ENCODE measurements around the gene ATP2A1. TPM values are rescaled to one million over a fixed set of nuclear protein-coding genes. Genes with fewer than 3 reads are reported as not detected.

The ATP2A1 gene
- total RNA-seq, 4 donors from 2014 or later = 1.6 TPM; not detected in 3

DNA sequence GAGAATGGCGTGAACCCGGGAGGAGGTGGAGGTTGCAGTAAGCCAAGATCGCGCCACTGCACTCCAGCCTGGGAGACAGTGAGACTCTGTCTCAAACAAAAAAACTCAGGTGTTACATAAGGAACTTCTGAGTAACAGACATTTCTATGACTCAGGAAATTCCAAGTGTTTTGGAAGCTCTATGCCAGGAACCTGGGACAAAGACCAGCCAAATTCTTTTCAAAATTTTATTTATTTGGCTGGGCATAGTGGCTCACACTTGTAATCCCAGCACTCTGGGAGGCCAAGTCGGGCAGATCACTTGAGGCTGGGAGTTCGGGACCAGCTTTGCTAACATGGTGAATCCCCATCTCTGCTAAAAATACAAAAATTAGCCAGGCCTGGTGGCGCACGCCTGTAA is 19.9 kb upstream of the ATP2A1 start:
- Histone ChIP-seq H3K36me3 (no peaks in the 10 kb centered on the region), H3K27me3 (no peaks in the 10 kb centered on the region), H3K4me1 (no peaks in the 10 kb centered on the region), H3K4me3 (no peak overlapping the region), H3K27ac (no peak overlapping the region), H3K9me3 (no peaks in the 10 kb centered on the region)
- intact Hi-C loops (cut with DNase I; ENCODE audit: low total_unique reads) = no loop called here
- DNase-seq = no peak
- TF ChIP-seq CTCF (IDR thresholded peaks at IDR 0.05) = no peak
- no peak for TF ChIP-seq POLR2A (IDR thresholded peaks at IDR 0.05)

DNA sequence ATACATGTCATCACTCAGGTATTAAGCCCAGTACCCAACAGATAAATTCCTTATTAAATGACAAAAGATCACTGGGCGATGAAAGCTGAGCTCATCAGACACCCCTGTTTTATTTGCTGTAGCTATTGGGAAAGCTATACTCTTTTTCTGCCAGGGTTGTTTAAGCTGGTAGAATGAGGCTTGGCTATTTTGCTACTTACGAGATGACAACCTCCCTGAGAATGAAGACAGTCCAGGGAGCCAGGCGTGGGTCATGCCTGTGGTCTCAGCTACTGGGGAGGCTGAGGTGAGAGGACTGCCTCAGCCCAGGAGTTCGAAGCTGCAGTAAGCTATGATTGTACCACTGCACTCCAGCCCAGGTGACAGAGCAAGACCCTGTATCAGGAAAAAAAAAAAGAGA is 19.0 kb upstream of the ATP2A1 start:
- no peaks in the 10 kb centered on the region for H3K36me3 ChIP-seq
- H3K27me3 ChIP-seq = no peaks in the 10 kb centered on the region
- no peak overlapping the region for H3K4me3 ChIP-seq
- no peak for DNase-seq
- no peaks in the 10 kb centered on the region for H3K9me3 ChIP-seq
- H3K4me1 ChIP-seq = no peaks in the 10 kb centered on the region
- TF ChIP-seq CTCF (IDR thresholded peaks at IDR 0.05) (no peak), POLR2A (IDR thresholded peaks at IDR 0.05) (no peak)
- intact Hi-C loops (cut with DNase I; ENCODE audit: low total_unique reads) = no loop called here
- no peak overlapping the region for H3K27ac ChIP-seq

GRCh38 chr16:28863929-28864793 is 14.1 kb upstream of the ATP2A1 start:
- intact Hi-C loops (cut with DNase I; ENCODE audit: low total_unique reads) = no loop called here
- TF ChIP-seq POLR2A (IDR thresholded peaks at IDR 0.05) (no peak), CTCF (IDR thresholded peaks at IDR 0.05) (no peak)
- peak; percentile 40 to 45 for DNase-seq

GRCh38 chr16:28865001-28865688 is 13.1 kb upstream of the ATP2A1 start:
- no peak overlapping the region for H3K4me3 ChIP-seq
- no peaks in the 10 kb centered on the region for H3K9me3 ChIP-seq
- intact Hi-C loops (cut with DNase I; ENCODE audit: low total_unique reads) = no loop called here
- H3K36me3 ChIP-seq = no peaks in the 10 kb centered on the region
- H3K4me1 ChIP-seq = peaks cover 0 to 9% of the 10 kb centered on the region in 2 donors
- DNase-seq = no peak
- no peaks in the 10 kb centered on the region for H3K27me3 ChIP-seq
- TF ChIP-seq POLR2A (IDR thresholded peaks at IDR 0.05) = no peak
- no peak for TF ChIP-seq CTCF (IDR thresholded peaks at IDR 0.05)
- no peak overlapping the region for H3K27ac ChIP-seq

More at GRCh38 chr16:28863929-28864793, 14.1 kb upstream of the ATP2A1 start:
- peak overlapping the region; percentile 81 to 94 for H3K4me3 ChIP-seq
- no peaks in the 10 kb centered on the region for H3K27me3 ChIP-seq
- no peaks in the 10 kb centered on the region for H3K9me3 ChIP-seq
- no peaks in the 10 kb centered on the region for H3K36me3 ChIP-seq
- peak overlapping the region; percentile 95 to 96 for H3K27ac ChIP-seq
- H3K4me1 ChIP-seq = peaks cover 0 to 9% of the 10 kb centered on the region in 2 donors

Data from uterus (tissue), 4 donors.